SK-N-SH (cell line): ENCODE data around the gene FAM90A1. TPM values are rescaled to one million over a fixed set of nuclear protein-coding genes. Genes with fewer than 3 reads are reported as not detected.

Experiments used
- polyA plus RNA-seq, 3 experiments: library from polyadenylated mRNA; depleted of rRNA; stranded (reverse); fragments of >200 nt; gene quantifications; 2 replicates each; pipeline ENCODE4 v1.2.3, GENCODE V29; 2012

Gene FAM90A1
- polyA plus RNA-seq, 1 of the 3 experiments (the other 2 are of a cell fraction), result not detected

Other genes starting within 250 kb of the FAM90A1 start
- gene FOXJ2, start 194.9 kb downstream of the FAM90A1 start, polyA plus RNA-seq (2012; rRNA removed), result 3.0 and 3.4 TPM in 2 replicates
- 1.4 and 1.6 TPM in 2 replicates for gene C3AR1, start 161.3 kb downstream of the FAM90A1 start, polyA plus RNA-seq (2012; rRNA removed)
- 28.6 and 34.0 TPM in 2 replicates for gene NECAP1, start 145.3 kb downstream of the FAM90A1 start, polyA plus RNA-seq (2012; rRNA removed)
- 0.44 and 0.67 TPM in 2 replicates for gene CLEC4A, start 104.0 kb downstream of the FAM90A1 start, polyA plus RNA-seq (2012; rRNA removed)
- gene ZNF705A, start 70.6 kb downstream of the FAM90A1 start, polyA plus RNA-seq (2012; rRNA removed), result not detected in 2 replicates
- gene CLEC6A, start 228.3 kb upstream of the FAM90A1 start, polyA plus RNA-seq (2012; rRNA removed), result not detected in 2 replicates